GM12875 (cell line): ENCODE data around the gene CCBE1.

ENCODE experiments used
- H3K4me3 ChIP-seq: one replicate; pipeline ENCODE4 v1.5.1; 2011; ENCODE audit warnings: low read depth, low read length, control low read depth
- TF ChIP-seq, protein P1 (sequence below): IDR thresholded peaks from 2 replicates; pipeline ENCODE4 v1.5.1; 2011; ENCODE audit warnings: low read depth, mild to moderate bottlenecking, control low read depth, inconsistent platforms, low read length, moderate library complexity, borderline replicate concordance; ENCODE audit not compliant: insufficient read depth

Gene CCBE1

DNA sequence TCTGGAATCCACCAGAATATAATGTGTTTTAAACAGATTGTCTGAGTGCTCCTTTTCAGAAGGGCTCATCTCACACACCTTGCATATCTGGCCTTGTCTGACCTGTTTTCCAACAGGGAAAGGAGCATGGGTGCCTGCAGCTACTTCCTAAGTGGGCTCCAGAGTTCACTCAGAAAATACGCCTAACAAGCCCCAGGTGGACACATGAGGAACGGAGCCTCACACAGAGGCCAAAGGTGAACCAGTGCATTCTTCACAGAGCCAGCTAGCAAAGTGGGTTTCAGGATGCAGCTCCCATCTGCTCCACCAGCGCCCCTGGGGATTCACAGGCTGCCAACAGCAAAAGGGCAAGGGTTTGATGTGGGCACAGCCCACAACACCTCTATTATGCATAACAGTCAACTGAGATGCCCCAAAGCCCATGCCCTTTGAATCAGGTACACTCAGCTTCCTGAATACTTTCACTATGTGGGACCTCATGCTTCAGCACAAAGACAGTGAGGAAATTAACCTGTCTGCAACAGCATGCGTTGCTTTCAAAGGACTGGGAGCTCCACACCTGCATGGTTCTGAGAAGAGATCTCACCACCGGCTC, 86.6 kb downstream of the CCBE1 start:
- TF ChIP-seq, protein P1, sequence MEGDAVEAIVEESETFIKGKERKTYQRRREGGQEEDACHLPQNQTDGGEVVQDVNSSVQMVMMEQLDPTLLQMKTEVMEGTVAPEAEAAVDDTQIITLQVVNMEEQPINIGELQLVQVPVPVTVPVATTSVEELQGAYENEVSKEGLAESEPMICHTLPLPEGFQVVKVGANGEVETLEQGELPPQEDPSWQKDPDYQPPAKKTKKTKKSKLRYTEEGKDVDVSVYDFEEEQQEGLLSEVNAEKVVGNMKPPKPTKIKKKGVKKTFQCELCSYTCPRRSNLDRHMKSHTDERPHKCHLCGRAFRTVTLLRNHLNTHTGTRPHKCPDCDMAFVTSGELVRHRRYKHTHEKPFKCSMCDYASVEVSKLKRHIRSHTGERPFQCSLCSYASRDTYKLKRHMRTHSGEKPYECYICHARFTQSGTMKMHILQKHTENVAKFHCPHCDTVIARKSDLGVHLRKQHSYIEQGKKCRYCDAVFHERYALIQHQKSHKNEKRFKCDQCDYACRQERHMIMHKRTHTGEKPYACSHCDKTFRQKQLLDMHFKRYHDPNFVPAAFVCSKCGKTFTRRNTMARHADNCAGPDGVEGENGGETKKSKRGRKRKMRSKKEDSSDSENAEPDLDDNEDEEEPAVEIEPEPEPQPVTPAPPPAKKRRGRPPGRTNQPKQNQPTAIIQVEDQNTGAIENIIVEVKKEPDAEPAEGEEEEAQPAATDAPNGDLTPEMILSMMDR, result no peak
- no peak overlapping the region for H3K4me3 ChIP-seq

DNA sequence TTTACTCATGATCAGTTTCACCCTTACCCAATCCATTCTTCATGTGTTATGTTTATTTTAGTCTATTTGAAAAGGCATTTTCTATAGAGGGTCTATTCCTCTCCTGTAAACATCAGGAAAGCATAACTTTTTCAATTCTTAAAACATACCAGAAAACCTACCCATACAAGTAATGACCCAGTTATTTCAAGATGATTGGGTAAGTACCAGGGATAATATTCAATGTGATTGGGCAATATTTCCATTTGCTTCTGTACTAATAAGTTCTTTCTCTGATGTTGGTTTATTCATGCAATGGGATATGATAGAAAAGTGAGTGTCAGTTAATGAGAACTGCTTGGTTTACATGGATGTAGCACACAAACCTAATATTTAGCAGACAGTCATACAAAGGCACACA, 87.6 kb downstream of the CCBE1 start:
- H3K4me3 ChIP-seq, result no peak overlapping the region
- TF ChIP-seq, protein P1, result no peak

DNA sequence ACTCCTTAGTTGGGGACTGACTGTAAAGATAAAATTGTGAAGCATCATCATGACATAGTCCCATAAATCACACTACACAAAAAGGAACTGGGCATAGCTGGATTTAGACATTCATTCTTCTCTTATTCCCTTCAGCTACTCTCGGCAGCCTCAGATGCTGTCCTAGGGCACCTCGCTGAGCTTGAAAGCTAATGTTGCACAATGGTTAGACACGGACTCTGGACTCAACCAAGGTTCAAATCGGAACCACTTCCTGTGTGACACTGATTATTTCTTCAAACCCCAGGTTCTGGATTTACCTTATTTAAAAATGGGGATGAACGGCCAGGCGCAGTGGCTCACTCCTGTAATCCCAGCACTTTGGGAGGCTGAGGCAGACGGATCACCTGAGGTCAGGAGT, 89.8 kb downstream of the CCBE1 start:
- TF ChIP-seq, protein P1, result no peak

DNA sequence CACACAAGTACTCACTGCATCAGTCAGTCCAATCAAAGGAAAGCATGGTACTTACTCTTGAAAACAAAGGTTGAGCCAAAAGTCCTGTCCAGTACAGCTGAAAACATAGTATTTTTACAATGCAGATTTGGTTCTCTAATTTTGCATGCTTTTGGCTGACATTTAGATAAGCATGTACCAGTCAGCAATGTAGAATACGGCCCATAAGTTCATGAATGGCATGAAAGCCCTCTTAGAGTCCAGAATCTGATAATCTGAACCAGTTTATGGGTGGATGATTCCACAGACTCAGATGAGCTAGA, 90.2 kb downstream of the CCBE1 start:
- TF ChIP-seq, protein P1, result no peak
- H3K4me3 ChIP-seq, result no peak overlapping the region

More for the DNA sequence above, 89.8 kb downstream of the CCBE1 start:
- H3K4me3 ChIP-seq, result no peak overlapping the region

DNA sequence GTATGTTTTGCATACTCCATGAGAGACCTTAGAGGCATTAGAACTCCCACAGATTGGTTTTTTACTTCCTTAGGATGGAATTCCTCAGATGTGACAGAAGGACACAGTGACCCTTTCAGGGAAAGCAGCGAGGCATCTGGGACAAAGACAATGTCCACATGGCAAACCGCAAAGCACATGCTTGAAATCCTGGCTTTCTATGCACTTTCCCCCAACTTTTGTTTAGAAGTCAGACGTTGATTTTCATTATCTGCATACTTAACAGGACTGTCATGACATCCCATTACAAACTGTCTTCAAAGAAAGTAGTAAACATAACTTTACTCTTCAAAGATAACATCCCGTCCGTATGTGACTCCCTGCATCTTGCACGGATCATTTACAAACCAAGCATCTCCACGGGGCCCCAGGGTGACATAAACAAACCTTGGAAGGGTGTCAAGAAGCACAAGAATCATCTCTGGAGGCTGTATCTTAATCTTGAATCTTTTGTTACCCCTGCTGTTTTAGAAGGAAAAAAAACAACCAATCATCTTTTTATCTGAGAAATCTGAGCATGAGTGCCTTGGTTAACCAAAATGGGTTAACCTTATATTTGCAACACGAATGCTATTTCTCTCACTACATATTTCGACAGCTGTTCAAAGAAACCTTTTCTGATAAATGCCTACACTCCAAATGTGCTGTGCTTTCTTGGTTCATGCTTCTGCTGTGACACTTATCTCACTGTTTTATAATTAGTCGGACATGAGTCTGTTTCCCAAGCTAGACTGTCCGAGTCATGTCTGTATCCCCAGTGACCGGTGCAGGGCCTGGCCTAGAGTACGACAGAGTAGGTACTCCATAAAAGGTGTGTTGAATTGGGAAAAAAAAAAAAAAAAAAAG, 90.8 kb downstream of the CCBE1 start:
- H3K4me3 ChIP-seq, result no peak overlapping the region
- TF ChIP-seq, protein P1, result no peak

DNA sequence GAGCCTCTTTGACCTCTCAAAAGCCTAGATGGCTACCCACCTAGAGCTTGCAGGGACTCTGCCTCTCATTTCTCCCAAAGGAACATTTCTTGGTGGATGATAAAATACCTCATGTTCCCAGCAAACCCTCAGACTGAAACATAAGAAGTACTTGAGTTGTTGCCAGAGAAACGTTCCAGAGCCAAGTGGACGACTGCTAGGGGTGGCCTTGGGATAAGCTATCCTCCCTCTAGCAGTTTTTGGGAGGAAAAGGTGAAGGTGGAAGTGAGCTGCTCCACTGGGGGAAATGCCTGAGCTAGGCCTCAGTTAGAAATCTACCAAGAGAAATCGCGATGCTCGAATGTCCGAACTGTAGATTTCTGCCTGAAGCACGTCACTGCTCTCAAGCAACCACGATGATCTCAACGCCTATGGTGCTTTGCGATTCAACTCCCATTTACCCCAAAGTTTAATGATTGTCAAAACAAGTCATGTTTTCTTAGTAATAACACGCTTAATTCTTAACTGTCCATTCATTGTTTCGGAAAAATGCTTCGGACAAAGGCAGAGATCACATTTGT, 91.5 kb downstream of the CCBE1 start:
- no peak overlapping the region for H3K4me3 ChIP-seq
- TF ChIP-seq, protein P1, result no peak

DNA sequence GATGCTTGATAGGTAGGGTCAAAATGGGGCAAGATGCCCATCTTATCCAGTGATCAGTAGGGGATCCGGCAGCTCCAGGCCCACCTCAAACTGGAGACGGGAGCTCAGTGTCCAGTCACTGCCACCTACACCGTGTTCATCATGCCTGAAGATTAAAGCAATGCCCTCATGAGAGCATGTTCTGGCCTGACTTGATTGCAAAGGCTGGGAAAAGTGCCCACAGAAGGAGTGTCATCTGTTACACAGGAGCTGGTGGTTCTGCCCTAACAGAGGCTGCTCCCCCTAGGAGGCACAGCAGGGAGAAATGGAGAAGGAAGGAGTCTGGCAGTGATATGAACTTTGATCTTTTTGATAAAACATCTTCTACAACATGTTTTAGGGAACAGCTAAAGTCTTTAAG, 92.3 kb downstream of the CCBE1 start:
- TF ChIP-seq, protein P1, result no peak
- no peak overlapping the region for H3K4me3 ChIP-seq
